Omental fat pad (tissue), 4 donors: ENCODE data around the gene TH. TPM values are rescaled to one million over a fixed set of nuclear protein-coding genes. Genes with fewer than 3 reads are reported as not detected.

Experiments
- ATAC-seq: fragments of 150-250 bp; one replicate; pipeline ENCODE4 v1.9.1; 2016; ENCODE audit warnings: mild to moderate bottlenecking, moderate library complexity; ENCODE audit not compliant: low FRiP score
- DNase-seq: peaks from one replicate; pipeline ENCODE4 v3.0.0-alpha.2; 2019; ENCODE audit warnings: low spot score
- CTCF ChIP-seq, 3 donors: fragments of 450-650 bp; IDR thresholded peaks; one replicate each; pipeline ENCODE4 v1.5.1; 2016 to 2017; ENCODE audit warnings: antibody characterized with exemption in 3 of 3, mild to moderate bottlenecking in 3 of 3, moderate library complexity in 2 of 3
- total RNA-seq, 4 donors: library from RNA; depleted of rRNA; stranded (reverse); fragments of >200 nt; gene quantifications; one replicate each; pipeline ENCODE4 v1.1.0, GENCODE V29; 2016

Gene TH
- total RNA-seq, 4 donors from 2014 or later = not detected

- DNase-seq (no peak), ATAC-seq (no peak)
- TF ChIP-seq CTCF (IDR thresholded peaks at IDR 0.05) = no peak
Observed at GRCh38 chr11:2143799-2144543, 27.6 kb downstream of the TH start.

GRCh38 chr11:2143477-2143798 is 28.2 kb downstream of the TH start:
- no peak for DNase-seq
- ATAC-seq = no peak
- TF ChIP-seq CTCF (IDR thresholded peaks at IDR 0.05) = no peak

- ATAC-seq = no peak
- TF ChIP-seq CTCF (IDR thresholded peaks at IDR 0.05) = no peak
- DNase-seq = no peak
Observed at GRCh38 chr11:2142762-2143202, 28.8 kb downstream of the TH start.

- ATAC-seq (no peak), DNase-seq (no peak)
- no peak for TF ChIP-seq CTCF (IDR thresholded peaks at IDR 0.05)
Observed at GRCh38 chr11:2142300-2142759, 29.3 kb downstream of the TH start.

- ATAC-seq (no peak), DNase-seq (no peak)
- TF ChIP-seq CTCF (IDR thresholded peaks at IDR 0.05) = no peak
Observed at GRCh38 chr11:2140411-2141400, 30.9 kb downstream of the TH start.

DNA sequence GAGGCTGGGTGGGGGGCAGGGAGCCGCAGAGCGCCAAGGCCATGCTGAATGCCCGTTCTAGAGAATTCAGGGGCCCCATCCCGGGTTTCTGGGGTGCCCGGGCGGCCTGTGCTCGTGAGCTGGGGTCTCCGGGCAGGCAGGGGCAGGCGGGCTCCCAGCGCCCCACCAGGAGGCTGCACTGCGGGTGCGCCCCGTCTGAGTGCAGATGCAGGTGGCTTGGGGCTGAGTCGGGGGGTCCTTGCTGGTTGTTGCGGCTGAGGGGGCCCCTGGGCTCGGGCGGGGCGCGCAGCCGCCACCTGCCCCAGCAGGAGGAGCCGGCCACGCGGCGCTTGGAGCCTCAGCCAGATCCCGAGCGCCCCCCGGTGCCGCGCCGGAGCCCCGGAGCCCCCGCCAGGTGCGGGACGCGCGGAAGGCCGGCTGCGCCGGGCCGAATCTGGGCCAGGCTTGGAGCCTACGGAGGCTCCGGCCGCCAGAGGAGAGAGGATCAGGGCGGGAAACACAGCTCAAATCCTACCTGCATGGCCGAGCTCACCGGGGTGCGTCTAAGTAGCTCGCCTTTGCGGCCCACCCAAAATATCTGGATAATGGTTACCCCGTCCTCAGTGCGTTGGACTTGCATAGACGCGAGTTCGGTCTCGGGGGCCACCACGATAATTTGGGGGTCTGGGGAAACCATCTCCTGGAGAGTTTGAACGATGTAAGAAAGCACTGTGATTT is 31.8 kb downstream of the TH start:
- DNase-seq = no peak
- no peak for TF ChIP-seq CTCF (IDR thresholded peaks at IDR 0.05)
- ATAC-seq = no peak
